CD4-positive, alpha-beta T cell treated with Interleukin-1 beta for 1 hour (primary cell): ENCODE results near the gene USP2.

Experiments used
- DNase-seq, 2 donors: peaks; one replicate each; pipeline ENCODE4 v3.0.0-alpha.2; 2020 to 2022

The USP2 gene

DNA sequence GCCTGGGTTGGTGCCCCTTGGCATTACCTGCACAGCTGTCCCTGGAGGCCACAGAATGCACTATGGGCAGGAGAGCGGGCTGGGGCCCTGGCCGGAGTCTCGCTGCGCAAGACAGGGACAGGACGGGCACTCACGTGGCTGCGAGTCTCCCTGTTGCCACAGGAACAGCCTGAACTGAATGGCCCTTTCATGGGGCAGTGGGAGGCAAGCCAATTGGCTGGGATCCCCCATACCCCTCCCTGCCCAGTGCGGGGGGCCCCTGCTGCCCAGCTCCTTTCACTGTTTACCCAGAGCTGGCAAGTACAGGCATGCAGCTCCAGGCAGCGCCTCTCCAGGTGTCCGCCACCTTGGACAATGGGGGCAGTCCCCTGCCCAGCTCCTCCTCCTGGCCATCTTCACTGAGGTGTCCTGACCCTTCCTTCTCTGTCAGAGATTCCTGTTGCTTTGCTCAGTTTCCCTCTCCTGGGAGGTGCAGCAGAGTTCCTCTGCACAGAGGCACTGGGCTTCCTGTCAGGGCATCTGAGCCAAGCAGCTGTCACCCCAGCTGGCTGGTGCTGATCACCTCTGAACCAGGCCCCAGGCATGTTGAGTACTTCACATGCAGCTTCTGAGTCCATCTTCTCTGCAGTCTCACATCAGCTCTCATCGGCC is 5.2 kb downstream of the USP2 start:
- DNase-seq: no peak

DNA sequence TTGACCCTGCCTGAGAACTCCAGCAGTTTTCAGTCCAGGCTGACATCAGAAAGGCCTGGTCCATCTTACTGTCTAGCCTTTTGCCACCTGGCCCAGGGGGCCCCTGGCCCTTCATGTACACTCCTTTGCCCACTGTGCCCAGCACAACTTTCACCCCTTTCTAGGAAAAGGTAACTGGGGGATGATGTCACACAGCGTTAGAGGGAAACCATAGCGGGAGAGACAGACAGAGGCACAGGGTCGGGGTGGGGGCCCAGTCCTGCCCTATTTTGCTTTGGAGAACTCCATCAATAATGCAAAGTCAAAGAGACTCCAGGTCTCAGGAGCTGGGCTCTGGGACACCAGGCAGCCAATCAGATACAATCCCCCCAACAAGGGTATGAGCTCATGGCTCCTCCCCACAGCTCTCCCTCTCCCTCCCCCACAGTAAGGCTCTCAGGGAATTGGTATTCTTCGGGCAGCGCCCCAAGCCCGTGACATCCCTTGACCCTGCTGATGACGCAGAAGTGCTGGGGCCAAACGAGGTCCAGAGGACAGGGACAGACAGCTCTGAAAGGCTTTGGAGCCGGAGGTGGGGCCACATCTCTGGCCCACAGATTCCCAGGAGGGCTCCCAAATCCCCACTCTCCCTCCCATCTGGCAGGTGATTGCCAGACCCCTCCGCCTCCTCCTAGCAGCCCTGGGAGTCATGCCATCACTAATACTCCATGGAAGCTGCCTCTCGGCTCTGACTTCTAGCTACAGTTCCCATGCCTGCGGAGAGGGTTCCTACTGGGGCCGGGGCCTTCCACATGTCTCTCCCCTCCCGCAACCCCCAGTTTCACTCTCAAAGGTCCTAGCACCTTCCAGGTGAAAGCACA is 5.9 kb downstream of the USP2 start:
- DNase-seq: no peak

DNA sequence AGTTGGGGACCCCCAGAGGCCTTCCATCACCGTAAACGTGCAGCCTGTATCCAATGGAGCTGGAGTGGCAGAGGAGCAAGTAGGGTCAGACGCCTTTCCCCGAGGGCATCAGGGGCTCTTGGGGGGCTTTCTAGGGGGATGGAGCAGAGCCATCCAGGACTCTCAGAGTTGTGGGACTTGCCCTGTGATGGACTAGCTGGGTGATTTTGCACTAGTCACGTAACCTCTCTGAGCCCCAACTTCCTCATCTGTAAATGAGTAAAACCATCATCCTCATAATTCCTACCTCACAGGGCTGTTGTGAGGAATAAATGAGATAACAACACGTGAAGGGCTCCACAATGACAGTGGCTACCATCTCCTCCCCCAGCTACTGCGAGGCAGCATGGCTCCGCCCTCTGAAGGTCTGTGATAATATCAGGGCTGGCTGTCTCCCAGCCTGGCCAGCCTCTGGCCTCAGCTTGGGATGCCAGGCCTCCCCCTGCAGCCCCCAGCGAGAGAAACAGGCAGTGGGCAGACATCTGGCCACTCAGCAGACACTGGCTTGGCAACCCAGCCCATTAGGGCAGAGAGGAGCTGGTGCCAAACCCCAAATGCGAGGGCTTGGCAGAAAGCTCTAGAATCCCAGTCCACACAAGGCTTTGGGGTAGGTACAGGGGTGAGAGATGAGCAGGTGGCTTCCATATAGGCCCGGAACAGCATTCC is 6.7 kb downstream of the USP2 start:
- no peak for DNase-seq

DNA sequence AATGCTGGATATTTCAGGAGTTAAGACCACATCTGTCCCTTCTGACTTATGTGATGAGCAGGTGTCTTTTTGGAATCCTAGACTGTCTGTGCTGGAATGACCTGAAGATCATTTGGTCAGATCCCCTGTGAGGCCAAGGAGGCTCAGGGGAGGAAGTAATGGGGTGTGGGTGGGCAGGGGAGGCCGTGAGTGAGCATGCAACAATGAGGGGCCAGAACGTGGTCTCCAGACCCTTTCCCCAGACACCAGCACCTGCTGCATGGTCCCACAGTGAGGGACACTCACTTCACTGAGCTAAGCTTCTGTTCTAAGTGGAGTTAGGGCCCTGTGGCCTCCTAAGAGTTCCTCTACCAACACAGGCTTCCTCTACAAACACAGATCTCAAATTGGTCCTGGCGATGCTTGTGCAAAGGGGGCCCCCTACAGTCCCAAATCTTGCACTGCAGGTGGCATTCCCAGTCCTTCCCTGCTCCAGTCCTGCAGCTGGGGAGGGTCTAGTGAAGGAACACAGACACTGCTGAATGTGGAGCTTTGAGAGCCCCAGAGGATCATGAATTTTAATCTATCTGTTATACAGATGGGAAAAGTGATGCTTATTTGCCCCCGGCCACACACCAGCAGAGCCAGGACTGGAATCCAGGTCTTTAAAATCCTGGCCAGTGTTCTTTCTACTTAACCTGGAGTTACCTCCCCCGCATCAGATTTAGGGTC is 7.4 kb downstream of the USP2 start:
- peak; percentile 40 to 55 for DNase-seq

DNA sequence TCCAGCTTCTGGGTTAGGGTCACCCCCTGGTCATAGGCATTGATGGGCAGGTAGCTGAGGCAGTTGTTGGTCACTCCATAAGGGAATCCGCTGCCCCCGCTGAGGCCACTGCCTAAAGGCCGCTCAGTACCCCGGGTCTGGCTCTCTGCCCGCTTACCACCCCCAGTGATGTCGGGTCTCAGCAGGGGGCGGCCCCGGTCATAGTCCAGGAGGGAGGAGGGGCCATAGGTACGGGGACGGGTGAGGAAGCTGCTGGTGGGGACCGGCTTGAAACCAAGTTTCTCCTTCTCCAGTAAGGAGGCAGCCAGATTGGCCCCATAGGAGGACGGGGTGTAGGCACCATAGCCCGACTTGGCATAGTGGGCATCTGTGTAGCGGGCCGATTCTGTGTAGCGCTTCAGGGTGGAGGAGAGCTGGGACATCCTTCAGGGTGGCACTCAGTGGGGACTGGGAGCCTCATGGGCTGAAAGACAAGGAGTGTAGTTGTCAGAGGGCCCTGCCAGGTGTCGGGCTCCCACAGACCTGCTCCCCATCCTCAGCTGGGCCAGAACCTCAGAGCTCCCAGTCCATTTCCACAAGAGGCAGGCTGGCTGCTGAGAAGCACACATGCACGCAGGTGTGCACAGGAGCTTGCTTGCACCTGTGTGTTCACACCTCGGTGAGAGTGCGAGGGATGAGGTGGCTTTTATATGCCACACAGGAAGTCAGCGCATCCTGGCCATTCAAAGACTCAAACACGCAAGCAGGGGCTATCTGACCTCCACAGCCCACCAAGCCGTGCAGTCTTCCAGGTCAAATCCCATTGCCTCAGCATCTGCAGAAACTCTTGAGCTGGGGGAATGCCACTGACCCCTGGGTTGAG is 8.2 kb downstream of the USP2 start:
- no peak for DNase-seq

DNA sequence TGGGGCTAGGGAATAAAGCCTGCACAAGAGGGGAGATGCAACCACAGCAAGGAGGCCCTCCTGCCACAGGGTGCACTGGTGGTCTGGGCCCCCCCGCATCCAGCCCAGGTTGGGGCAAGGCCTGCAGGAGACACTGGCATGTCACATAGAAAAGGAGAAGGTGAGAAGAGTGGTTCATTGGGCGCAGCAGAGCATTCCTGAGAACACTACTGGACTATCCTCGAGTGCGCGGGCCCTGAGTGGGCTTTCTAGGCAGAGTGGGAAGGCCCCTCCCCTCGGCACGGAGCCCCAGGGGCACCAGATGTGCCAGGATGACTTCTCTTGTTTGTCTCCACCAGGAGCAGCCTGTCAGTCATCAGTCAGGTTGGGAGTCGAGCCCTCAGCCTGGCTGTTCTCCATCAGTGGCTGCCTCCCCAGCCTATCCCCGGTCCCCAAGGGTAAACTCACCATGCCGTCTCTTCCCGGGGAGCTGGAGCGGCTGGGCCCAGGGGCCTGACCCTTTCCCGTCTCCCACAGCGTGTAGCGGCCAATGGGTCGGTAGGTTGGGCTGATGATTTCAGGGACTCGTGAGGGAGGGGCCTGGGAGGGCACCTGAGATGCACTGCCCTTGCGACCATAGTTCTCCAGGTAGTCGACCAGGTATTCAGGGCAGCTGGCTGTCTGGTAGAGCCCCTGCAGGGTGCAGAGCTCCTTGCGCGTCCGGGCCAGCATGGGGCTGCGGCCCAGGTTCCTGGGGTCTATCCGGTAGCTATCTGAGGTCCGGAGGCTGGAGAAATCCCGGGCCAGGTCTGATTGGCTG is 9.0 kb downstream of the USP2 start:
- DNase-seq: no peak

DNA sequence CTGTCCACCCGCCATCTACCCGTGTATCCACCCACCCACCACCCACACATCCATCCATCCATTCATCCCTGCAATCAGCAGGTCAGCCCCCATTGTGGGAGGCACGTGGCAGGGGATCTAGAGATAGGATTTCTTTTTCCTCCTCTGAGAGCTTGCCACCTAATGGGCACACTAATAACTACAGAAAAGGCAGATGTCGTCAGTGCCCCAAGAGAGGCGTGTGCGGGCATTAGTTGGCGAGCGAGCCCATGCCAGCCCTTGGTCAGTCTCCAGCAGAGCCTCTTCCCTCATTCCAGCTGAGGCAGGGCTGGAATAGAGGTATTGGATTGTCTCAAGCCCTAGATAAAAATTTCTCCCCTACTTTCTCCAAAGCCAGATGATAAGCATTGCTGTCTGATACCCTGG is 9.7 kb downstream of the USP2 start:
- DNase-seq: no peak

DNA sequence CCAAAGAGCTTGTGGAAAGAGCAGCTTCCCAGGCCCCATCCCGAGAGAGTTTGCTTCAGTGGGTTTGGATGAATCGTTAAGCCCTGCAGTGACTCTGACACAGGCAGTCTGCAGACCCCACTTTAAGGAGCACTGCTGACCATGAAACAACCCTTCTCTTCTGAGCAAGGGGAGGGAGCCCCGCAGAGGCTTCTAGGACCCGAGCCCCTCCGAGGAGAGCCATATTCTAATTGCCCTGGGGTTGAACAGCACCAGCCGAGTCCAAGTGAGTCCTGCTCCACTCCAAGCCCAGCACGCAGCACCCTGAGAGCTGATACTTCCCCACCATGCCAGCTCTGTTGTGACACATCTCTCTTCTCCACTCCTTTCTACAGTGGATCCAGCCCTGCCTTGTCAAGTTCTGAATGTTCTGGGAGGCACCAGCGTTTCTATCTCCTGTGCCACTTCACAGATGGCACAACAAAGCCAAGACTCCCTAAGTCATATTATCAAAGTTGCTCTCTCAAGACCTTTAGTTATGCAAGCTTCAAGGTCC is 10.4 kb downstream of the USP2 start:
- no peak for DNase-seq

DNA sequence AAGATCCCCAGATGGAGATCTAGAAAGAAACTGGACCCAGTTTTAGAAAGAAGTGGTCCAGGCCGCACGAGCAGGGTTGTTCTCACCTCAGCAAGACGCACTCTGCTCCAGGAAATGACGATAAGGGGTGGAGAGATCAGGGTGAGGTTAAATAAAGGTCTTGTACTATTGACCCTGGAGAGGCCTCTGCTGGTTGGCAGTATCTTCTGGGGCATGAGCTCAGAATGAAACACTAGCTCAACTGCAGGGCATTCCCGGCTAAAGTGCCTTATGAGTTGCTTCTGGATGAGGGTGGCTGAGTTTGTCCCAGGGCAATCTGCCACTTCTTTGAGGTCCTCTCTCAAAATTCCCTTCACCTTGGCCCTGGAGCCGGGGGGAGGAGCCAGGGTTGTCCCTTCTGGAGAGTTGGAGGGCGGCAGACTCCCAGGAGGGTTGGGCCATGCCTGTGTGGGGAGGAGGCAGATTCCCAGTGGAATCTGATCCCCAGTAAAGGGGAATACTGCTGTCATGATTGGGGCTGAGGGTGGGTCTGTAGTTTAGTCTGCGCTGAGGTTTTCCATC is 10.9 kb downstream of the USP2 start:
- DNase-seq: peak in 1 of 2 donors; percentile 34

DNA sequence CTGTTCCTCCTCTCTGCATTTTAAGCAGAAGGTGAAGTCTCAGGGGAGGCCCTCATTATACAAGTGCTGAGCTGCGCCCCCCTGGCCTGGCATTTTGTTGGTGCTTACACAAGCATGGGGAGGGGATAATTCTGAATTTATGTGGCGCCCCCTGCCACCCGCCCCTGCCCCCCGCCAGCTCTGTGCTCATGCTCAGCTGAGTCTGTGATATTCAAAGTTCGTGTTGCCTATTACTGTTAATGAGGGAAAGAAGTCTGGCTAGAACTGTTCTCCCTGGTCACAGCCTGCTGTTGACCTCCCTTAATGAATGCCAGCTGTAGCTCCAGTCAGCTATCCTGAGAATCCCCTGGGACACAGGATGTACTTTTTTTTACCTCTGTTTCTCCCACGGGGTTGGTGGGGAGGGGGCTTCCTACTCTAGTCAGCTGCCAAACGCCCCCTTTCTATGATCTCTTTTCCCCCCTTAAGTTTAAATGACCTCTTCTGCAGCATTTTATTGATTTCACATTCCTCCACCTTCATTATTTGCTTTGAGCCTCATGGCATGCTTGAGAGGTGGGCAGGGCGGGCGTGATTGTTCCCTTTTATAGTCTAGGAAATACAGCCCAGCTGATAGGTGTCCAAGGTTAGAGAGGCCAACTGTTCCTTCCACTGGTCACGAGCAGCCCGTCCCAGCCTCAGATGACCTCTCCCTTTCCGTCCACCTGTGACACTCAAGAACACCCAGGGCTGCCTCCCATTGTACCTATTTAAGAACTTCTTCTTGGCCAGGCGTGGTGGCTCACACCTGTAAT is 12.2 kb downstream of the USP2 start:
- no peak for DNase-seq

DNA sequence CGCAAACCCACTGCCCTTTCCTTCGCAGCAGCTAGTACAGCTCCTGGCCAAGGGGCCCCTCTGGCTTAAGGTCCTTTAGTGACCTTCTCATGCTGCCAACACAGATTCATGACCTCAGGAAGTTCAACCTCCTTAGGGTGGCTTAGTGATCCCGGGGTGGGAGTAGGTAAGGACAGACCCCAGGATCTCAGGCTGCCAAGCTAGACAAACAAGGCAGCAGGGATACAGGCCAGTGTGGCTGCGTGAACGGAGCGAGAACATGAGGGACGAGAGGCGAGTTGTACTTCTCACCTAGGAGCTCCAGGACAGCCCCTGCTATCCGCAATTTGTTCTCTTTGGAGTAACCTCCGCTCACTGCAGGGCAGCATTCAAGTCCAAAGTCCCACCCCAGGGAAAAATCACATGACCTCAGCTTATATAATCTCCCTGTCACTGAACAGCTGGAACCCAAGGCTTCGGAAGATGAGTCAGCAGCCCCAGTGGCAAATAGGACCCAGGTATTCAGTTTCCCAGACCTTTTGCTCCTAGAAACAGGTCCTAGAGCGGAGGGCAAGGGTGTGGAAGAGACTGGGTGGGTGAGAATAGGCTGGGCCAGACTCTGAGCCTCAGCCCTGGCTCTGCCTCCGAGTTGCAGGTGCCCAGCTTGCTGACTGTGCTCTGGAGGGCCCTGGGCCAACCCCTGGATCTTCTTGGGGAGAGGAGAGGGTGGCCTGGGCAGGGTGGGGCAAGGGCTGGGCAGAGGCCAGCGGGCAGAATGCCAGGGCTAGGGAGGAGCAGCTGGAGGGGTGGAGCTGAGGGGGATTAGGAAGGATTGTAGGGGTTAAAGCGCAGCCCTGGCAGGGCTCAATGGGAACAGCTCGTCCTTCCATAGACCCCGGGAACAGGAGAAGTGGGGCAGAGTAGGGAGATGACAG is 13.1 kb downstream of the USP2 start:
- DNase-seq: no peak

DNA sequence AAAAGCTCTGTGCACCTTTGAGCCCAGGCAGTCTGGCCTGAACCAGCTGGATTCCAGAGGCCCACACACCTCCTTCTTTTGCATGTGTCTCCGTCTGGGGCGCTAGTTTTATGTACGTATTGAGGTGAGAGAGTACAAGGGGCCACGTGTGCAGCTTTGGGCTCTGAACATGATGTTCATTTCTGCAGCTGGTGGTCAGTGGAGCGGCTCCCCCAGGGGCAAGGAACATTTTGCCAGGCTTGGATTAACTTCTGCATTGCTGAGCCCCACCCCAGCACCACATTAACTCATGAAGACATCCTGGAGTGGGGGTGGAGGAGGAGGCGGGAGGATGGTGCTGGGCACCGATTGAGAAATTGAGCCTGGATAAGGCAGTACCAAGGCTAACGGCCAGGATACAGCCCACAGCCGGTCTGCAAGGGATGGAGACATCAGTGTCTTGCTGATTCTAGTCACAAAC is 13.8 kb downstream of the USP2 start:
- no peak for DNase-seq

DNA sequence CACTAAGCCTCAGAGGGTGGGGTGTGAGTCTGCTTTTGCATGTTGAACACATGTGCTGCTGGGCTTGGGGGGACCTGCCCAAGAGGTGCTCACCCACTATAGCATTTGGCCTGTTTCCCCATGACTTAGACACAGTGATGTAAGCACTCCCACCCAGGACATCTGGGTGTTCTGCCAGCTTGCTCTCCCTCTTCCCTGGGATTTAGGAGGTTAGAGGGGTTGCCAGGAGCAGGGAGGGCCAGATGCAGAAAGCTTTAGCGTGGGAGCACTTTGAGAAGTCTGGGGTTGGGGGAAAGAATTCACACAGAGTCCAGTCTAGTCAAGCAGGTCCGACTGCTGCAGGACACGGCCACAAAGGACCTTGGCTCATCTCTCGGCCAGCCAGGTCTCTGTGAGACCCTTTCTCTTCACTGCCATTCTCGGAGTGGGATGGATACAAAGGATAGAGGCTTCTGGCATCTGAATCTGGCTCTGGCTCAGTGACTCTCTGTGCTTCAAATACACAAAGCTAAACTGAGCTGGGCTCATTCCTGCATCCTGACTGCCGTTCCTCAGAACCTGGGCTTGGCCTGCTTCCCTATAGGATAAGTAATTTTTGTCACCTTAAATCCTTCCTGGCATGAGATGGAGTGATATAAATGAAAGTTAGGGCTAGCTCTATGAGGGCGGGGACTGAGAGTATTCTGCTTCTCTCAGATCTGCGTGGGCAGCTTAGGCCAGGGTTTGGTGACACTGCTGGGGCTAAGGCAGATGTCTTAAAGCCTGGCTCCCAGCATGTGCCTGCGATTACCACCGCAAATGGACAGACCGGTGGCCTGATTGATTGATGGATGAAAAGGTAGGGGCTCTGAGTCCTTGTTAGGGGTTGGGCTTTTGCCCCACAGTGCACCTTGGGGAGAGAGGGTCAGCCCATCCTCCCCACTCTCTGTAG is 14.5 kb downstream of the USP2 start:
- no peak for DNase-seq

DNA sequence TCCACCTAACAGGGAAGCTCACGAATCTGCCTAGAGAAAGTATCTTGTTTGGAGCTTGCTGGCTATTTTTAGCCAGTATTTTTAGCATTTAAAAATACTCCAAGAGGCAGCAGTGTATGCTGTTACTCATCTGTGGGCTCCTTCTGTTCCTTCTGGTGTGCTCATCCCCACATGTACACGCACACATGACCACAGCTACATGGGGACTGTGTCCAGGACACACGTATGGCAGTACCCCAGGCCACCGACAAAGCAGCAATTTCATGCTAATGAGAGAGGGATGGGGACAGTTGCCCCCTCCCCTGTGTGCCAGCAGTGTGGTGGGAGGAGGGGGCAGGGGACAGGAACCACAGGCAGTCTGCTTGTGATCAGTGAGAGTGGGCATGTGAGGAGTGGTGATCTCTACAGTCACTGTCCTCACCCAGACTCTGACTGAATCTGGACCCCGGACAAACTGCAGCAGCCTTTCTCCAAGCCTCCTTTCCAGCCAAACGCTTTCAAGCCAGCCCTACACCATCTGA is 16.4 kb downstream of the USP2 start:
- no peak for DNase-seq

DNA sequence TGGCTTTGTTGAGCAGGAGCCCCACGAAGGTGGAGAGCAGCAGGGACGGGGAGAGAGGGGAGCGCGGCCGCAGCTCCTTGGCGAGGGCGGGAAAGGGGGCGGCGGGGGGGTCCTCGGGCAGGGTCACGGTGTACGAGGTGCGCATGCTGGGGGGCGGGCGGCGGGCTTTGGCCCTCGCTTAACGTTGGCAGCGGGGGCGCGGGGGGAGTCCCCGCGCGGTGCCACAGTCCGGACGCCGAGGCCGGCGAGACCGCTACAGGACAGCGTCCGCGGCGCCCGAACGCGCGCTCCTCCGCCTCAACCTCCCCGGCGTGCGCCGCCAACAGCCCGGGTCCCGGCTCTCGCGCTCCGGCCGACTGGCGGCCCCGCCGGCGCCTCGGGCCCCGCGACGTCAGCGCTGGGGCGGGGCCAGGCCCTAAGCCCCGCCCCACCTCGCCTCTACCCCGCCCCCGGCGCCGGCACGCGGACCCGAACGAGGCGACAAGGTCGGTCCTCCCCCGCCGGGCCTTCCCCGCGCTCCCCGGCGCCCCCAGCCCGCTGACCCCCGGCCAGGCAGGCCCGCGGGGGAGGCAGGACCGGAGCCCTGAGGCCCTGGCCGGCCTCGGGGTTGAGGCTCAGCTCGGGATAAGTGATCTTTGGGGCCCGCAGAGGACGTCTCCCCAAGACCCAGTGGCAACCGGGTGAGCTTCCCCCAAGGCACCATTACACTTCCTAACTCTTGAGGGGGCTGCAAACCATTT is 17.5 kb downstream of the USP2 start:
- peak; percentile 61 to 67 for DNase-seq

DNA sequence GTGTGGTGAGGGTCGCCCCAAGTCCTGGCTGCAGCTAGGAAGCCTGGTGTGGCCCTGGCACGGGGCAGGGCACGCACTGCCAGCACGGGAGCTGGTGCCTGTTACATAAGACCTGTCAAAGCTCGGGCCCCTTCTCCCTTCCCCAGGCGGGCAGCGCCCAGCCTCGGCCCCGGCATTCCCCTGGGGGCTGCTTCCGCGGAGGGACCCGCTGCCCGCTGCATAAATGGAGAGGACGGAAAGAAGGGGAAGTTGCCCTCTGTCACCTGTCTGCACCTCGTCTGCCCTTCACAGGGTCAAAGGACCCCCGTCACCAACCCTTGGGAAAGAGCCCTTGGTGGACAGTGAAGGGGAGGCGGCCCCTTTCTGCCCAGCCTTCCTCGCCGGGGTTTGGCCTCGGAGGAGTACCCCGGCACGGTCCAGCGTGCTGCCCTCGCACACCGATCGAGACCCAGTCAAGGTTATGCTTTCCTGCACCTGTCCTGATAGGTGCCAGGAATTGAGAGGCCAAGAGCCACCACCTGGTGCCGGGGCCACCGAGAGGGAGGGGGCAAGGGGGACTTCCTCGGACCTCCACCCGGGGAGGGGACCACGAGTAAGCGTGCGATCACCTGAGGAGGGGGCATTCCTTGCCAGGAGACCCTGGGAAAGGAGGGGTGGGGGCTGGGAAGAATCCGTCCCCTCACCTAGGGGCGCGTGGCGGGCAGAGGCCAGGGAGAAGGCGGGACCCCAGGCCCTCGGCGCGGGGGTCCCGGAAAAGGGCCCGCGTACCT is 18.2 kb downstream of the USP2 start:
- DNase-seq: no peak
